HG02943 (cell line): Measurements from ENCODE around the gene CDH13.

Source experiments
- ATAC-seq: cut with Tn5 transposase; IDR thresholded peaks from one replicate; pipeline ENCODE4 v1.9.1; 2021; ENCODE audit warnings: mild to moderate bottlenecking, low read depth, moderate library complexity; ENCODE audit not compliant: unreplicated experiment

CDH13 gene

DNA sequence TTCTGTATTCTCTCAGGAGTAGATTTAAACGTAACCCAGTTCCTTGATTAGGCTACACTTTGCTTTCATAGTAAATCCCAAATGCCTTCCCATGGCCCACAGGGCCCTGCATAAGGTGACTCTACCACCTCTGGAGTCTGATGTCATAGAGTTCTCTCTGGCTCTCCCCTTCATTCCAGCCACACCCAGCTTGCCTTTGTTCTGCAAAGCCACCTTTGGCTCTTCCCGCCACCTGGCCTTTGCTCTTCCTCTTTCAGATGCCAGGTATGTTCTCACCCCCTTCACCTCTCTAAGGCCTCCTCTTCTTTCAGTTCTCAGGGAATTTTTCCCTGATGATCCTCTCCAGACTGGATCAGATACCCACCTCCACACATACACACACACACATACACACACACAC, 1039.7 kb downstream of the CDH13 start:
- no peak for ATAC-seq

DNA sequence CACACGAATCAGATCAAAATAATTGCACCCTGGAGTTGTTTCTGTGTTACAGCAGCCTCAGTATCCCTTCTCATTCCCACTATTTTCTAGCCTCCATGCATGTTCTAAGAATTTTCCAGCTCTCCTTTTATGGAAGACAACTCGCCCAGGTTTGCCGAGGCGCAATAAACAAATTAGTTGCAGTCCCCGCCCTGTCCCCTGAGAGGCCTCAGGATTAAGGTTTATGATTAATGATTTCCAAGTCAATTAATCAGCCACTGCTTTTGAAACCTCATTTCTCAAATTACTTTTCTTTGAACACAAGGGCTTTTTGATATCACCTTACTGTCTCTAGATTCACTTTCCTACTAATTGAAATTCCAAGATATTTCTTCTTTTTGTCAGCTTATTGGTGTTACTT, 1042.7 kb downstream of the CDH13 start:
- ATAC-seq: no peak

DNA sequence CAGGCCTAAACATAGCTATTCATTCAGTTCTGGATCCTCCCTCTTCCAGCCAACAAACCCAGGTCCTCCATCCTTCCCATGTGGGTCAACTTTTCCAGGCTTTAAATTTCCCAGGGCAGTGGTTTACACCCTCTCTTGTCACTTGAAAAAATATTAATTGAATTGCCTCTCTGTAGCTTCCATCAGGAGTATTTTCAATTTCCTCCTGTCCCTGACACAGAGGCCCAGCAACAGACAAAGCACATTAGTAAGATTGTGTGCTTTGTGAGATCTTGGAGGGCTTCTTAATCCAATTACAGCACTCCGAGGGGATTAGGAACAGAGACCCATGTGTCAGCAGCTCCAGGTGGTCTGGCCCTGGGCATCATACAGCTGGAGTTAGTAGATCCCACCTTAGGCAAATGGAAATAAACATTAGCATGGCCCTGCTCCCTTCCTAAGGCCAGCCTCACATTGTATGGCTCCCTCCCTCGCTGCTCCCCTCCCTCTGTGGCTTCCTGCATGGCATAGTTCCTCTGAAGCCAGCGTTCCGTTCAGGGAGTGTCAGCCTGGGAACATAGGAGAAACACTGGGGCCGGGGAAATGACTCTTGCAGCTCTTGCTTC, 1048.3 kb downstream of the CDH13 start:
- no peak for ATAC-seq

DNA sequence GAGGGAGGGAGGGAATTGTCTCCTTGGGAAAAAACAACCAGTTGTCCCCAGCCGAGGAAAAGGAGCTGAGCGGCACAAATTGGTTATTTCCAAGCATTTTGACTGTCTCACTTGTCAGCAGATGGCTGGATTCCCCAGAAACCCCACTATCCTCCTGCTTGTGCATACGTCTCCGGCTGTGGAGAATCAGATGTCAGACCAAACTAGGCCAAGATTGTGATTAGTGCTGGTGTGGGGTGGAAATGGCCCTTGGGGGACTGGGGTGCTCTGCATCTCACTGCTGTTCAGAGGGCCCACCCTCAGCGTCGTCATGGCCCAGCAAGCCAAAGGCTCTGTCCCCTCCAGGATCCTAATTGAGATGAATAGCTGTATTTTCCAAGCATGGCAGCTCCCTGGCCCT, 1049.3 kb downstream of the CDH13 start:
- ATAC-seq: no peak

DNA sequence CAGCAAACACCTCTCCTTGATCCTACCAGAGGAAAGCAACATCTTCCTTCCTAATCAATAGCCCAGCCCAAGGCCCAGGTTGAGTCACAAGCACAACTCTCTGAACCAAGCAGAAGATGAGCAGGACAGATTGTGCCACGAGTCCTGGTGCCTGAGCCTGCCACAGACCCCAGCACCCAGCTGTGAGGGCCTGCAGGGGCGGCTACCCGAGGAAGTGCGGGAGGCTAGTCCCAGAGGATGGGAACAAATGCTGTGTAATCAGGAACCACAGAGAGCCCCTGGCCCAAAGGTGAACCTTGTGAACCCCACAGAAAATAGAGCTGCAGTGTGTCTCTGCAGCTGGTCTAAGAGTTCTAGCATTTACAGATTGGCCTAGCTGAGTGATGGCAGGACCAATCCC, 1054.2 kb downstream of the CDH13 start:
- no peak for ATAC-seq

DNA sequence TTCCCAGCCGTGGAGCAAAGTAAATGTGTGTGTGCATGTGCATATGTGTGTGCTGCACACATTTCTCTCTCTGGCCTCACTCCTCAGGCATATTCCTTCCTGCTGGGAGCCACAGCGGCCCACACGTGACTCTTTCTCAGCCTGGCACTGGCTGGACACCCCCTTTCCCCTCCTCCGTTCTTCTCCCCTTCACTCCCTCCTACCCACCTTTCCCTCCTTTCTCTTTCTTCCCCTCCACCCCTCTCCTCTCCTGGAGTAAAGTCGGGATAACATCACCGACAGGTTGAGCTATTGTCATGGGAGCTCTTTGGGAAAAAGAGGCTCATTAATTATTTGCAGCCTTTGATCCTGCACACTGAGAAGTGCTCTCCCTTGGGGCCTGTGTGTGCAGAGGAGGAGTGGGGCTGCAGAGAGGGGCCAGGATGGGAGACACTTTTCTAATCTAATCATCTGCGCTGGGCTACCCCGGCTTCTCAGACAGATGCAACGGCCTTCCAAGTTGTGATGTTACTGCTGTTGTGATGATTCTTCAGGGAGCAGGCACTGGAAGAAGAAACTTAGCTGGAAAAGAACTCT, 1054.7 kb downstream of the CDH13 start:
- ATAC-seq: no peak

DNA sequence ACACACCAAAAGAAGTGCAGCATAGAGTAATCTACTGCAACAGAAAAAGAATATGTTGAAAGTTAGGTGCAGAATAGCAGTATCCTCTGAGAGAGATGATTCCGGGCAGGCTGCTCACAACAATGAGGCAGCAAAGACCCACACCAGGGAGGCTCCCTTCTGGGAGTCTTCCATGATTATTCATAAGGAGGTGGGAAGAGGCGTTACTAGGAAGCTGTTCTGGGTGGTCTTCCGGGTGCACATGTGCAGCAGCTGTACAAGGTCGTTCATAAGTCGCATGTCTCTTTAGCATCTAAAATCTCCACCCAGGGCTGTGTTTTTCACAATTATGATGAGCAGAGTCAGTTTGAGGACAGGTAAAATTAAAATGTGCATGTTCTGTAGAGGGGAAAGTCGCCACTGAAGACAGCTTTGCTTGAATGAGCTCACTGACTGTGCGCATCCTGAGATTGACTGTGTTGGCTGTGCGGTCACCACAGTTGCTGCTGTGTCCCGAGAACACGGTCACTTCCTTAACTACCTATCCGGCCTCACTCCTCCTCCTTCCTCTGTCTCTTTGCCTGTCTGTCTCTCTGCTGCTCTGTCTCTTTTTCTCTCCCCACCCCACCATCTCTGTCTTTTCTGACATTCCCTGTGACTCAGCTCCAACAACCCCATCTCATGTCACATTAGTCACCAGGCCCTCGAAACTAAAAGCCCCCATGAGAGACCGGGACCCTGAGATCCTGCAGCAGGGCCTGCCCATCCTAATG, 1055.5 kb downstream of the CDH13 start:
- ATAC-seq: no peak

DNA sequence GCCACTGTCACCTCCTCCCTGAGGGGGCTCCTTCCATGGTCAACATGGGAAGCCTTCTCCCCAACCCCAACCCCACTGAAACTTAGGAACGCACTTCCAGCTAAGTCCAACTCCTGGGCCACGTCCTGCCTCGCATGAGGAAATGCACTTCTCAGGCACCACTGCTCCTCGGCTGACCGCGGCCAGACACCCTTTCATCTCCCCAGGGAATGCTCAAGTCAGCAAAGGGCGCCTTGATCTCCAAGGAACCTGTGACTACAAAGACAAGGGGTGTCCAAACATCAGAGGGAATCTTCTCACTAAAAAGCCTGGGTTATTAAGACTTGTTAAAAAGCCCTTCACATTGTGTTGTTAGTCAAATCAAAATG, 1056.1 kb downstream of the CDH13 start:
- ATAC-seq: no peak

DNA sequence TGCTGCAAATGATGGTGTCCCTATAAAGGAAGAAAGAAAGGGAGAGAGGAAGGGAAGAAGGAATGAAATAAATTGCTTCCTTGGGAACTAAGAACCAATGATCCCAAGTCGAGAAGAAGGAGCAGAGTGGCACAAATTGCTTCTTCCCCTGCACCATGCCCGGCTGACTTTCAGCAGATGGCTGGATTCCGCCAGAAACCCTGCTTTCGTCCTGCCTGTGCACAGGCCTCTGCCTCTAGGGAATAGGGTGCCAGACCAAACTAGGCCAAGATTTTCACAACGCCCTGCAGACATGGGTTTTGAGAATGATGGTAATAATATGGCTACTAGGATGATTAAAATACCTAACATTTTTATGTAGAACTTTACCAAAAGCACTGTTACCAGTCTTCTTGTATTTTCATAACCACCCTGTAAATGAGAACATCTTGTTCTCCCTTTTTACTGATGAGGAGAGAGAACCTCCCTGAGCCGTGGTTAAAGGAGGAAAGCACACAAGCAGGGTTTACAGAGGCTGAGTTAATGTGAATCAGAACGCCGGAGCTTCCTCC, 1058.9 kb downstream of the CDH13 start:
- ATAC-seq: no peak

DNA sequence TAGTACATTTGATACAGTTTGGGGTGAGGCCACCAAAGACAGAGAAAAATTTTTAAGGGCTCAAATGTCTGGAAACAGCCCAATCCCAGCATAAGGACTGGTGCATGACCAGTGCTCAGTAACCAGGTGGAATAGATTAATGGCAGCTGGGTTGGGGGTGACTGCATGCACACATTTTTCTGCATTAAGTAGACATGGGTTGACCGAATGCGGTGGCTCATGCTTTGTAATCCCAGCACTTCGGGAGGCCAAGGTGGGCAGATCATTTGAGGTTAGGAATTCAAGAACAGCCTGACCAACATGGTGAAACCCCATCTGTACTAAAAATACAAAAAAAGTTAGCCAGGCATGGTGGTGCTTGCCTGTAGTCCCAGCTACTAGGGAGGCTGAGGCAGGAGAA, 1060.0 kb downstream of the CDH13 start:
- ATAC-seq: no peak

DNA sequence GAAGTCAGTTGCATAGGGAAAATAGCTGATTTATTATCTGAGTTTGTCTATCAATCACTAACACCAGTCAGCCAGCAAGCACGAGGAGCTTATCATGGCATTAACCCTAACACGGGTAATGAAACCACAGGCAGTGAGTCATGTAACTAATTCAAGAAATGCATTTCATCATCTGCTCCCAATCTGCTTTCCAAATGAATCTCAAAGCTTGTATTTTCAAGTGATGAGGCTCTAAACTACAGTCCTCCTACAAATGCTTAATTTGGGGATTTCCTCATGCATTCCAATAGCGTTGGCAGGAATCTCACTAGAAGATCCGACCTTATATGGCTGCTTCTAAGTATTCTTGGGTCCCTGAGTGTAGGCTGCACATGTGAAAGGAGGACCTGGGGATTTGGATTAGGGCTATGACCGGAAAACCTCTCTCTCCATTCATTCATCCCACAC, 1062.6 kb downstream of the CDH13 start:
- no peak for ATAC-seq

DNA sequence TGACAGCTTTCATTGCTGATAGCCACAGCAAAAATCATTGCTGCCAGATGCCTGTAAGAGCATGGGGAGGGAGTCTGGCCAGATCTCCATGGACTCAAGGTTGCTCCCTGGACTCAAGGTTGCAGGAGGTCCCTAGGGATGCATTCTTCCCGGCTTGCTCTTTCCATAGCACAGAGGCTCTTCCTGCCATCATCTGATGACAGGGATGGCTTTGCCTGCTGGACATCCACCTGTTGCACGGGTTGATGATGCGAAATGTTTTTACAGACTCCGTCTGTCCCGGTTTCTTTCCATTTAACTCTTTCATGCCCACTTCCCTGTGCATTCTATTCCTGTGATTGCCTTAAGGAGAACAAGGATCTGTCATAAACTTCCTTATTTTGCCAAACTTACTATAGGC, 1065.5 kb downstream of the CDH13 start:
- ATAC-seq: no peak

DNA sequence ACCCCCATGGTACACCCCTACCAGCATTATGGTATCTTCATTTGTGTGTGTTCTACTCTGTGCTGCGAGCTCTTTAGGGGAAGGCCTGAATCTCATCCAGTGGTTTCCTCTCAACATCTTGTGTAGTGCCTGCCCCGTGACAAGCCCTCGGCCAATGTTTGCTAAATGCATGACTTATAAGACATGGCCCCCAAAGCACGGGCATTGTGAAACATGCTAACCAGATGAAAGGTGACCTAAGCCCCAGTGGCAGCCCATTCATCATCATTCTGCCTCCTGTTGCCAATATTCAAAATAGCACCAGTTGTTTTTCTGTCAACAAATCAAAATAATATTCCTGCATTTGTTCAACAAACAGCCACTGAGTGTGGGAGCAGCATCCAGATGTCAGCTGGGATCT, 1072.2 kb downstream of the CDH13 start:
- ATAC-seq: no peak

DNA sequence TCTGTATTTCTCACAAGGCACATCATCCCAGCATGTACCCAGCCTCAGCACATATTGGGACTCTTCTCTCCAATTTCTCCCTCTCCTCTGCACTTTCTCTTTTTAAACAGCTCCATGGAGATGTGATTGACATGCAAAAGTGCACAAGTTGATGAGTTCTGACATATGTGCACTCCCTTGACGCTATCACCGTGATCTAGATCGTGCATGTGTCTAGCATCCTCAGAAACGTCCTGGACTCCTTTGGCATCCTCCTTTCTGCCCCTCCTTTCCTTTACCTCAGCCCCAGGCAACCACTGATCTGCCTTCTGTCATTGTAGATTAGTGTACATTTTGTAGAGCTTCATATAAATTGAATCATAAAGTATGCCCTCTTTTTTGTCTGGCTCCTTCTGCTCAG, 1073.0 kb downstream of the CDH13 start:
- no peak for ATAC-seq

DNA sequence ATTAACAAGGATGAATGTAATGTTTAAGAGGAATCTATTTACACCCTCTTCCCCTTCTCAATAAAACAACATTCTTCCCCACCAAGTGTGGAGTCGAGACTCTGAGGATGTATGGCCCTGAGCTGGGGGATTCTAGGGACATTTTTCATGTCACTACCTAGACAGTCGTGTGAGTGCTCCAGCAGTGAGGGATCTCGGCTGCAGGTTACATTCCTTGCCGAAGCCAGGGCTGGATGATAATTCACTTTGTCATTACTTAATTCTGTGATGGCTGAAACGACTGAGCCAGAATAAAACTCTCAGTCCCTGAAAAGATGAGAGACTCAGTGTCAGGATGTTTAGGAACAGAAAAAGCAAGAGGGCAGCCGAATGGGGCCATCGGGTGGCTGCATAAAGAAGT, 1074.1 kb downstream of the CDH13 start:
- ATAC-seq: no peak

DNA sequence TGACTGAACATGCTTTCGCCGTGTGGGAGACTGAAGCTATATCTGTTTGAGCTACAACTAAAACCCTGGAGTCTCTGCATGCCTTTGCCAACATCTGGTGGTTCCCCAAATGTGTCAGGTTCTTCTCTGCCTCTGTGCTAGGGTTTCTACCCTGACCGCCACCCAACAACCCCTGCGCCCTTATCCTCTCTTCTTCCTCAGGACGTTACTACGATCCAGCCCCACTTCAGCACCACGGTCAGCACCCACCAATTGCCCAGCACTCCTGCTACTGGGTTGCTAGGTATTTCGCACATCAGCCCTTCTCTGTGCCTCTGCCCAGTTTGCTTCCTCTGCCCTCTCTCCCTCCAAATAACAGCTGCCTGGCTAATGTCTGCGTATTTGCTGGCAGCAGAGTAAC, 1074.7 kb downstream of the CDH13 start:
- ATAC-seq: no peak

DNA sequence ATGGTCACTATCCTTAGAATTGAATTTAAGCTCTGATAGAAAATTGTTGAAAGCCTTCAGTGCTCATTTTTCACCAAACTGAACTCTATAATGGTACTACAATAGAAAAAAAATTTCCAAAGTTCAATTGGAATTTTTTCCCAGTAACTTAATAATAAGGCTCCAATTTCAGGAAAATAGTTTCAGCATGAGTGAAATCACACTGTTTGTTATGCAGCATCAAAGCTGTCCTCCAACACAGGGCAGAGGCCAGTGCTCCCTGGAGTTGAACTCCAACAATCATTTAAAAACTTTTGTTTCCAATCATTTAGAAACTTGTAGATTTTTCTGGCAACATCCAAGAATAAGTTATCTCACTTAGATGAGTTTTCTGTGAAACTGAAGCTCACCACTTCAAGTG, 1077.9 kb downstream of the CDH13 start:
- no peak for ATAC-seq

DNA sequence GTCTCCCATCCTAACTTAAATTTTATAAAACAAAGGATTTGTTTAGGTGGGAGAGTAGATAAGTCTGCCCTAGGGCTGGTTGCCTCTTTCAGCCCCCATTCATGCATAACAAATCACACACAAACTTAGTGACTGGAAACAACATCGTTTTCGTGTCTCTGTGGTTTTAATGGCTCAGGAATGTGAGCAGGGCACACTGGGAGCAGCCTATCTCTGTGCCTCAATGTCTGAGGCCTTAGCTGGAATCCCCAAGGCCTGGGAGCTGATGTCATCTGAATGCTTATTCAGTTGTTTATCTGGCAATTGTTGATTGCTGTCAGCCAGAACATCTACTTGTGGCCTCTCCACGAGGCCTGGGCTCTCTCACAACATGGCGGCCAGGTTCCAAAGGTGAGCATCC, 1079.1 kb downstream of the CDH13 start:
- ATAC-seq: no peak

DNA sequence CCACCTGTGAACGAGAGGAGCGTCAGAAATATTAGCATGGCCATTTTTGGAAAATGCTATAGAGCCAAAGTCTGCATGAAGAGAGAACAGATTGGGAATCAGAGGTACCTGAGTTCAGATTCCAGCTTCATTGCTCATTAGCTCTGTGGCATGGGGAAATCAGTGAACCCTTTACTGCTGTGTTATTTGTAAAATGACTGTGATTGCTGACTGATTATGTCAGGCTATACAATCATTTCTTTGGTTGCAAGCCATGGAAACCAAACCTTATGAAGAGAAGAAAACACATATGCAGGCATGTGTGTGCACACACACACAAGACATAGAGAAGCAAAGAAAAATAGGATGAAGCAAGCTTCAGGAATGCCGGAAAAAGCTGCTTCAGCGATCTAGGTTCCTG, 1079.6 kb downstream of the CDH13 start:
- no peak for ATAC-seq

DNA sequence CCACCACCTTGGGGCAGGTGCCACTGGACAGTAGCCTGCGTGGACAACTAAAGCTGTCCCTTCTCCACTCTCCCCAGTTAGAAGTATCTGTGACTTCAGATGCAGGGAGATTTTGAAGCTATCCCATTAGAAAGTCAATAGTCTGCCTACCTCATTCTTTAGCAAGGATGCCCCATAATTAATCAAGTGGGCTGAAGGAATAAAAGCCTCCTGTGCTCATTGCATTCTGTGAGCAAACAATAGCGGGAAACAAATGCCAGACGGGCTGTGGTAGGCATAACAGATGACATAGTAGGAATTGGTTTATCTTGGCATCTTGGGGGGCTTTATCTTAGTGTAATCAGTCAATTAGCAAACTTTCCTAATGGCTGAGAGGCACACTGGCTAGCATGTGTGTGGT, 1084.3 kb downstream of the CDH13 start:
- no peak for ATAC-seq

DNA sequence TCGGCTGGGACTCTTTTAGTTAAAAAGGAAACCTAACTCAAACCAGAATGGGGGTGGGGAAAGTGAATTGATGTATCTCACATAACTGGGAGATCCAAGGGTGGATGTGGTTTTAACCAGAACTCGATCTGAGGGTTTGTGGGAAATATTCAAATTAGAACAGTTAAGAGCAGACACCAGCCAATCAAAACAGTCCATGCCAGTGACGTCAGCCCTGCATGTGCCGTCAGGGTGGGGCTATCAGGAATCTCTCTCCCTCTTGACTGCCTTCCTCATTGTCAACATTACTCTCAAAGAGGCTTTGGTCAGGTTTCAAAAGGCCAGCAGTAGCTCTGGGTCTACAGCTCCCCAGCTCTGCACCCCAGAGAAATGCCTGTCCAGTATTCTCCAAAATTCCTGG, 1086.8 kb downstream of the CDH13 start:
- no peak for ATAC-seq

DNA sequence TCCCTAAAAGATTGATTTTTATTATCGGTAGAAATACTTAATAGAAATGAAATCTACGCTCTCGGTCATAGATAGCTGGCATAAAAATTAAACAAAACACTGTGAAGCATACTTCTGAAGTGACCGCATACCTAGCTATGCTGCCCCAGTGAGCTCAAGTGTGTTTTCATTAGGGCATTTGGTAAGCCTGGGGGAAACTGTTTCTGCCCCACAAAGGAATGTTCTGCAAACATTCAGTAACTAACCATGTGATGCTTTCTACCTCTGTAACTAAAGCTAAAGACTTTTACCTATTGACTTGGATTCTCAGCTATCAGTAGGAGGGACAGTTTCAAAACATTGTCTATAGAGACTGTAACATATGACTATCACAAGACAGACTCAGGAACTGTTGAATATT, 1087.5 kb downstream of the CDH13 start:
- no peak for ATAC-seq
